ENCODE measurements around the gene MUC2.
A peak's percentile ranks its signal among the peaks of the same experiment; 100 is the strongest.

The MUC2 gene

GRCh38 chr11:1037506-1038055 is 37.1 kb upstream of the MUC2 start:
- DNase-seq: no peak

DNA sequence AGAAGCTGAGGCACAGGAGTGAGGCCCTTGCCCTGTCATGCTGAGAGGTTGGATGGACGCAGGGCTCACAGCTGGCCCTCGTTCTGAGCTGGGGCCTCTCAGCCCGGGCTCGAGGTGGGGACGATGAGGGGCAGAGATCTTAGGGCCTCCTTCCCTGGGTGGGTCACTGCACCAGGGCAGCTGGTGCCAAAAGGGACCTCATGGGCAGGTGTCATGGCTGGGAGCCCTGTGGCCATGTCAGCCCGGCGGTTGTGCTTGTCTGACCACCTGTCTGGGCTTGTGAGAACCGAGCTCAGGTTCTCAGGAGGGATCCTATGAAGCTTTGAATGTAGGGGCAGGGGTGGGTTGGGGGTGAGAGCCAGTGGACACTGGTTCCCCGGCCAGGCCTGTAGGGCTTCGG is 36.3 kb upstream of the MUC2 start:
- no peak for DNase-seq

GRCh38 chr11:1038921-1039320 is 35.8 kb upstream of the MUC2 start:
- DNase-seq: no peak

- DNase-seq: no peak
Observed at GRCh38 chr11:1039481-1040427, 34.9 kb upstream of the MUC2 start.

DNA sequence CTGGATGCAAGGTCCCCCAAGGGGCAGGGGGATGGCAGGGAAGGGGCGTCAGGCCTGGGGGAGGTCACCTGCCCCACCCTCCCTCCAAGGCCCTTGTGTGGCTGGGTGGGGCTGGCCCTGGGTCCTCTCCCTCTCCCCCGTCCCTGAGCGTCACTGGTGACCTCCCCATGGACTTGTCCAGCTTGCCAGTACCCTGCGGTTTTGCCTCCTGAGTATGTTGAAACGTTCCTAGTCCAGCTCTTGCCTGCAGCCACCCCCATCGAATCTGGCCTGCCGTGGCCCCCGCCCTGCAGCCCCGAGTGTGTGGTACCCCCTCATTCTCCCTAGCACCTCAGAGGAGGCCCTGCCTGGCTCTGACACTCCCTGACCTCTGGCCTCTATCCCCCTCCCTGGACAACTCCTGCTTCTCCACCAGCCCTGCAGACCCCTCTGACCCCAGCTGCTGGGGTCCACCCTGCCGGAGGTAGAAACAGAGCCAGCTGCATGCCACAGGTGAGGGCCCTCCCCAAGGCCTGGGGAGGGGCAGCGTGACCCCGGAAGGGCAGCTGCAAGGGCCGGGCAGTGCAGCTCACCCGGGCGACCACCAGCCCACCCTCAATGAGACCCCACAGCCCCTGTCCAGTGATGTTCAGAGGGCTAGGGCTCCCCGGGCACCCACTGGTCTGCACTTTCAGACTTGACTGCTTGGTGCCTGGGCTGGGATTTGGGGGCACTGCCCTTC is 34.1 kb upstream of the MUC2 start:
- DNase-seq: no peak

- DNase-seq: no peak
Observed at GRCh38 chr11:1041149-1041467, 33.6 kb upstream of the MUC2 start.

DNA sequence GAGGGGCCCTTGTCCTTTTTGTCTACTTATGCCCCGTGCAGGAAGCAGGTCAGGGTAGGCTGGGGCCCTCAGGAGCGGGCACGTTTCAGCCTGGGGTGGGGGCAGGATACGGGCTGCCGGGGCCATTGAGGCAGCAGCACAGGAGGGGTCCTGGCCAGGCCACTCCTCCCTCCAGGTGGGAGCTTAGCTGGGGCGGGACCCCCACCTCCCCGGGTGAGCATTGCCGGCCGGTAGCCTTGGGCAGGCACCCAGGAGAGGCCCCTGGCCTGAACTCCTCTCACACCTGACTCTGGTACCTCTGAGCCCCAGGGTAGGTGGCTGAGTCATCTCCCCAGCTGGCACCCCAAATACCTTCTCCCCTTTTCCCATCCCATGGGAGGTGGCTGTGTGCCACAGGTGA is 33.2 kb upstream of the MUC2 start:
- DNase-seq: no peak

GRCh38 chr11:1041936-1042608 is 32.6 kb upstream of the MUC2 start:
- no peak for DNase-seq

- no peak for DNase-seq
Observed at GRCh38 chr11:1042626-1043562, 31.8 kb upstream of the MUC2 start.

GRCh38 chr11:1043563-1044096 is 31.0 kb upstream of the MUC2 start:
- DNase-seq: no peak

- no peak for DNase-seq
Observed at GRCh38 chr11:1044160-1044559, 30.5 kb upstream of the MUC2 start.

- no peak for DNase-seq
Observed at GRCh38 chr11:1047595-1048156, 27.0 kb upstream of the MUC2 start.

GRCh38 chr11:1048375-1049070 is 26.2 kb upstream of the MUC2 start:
- DNase-seq: no peak

GRCh38 chr11:1049071-1049405 is 25.6 kb upstream of the MUC2 start:
- no peak for DNase-seq

- DNase-seq: no peak
Observed at GRCh38 chr11:1049431-1049891, 25.2 kb upstream of the MUC2 start.

GRCh38 chr11:1049911-1050580 is 24.6 kb upstream of the MUC2 start:
- DNase-seq: no peak

- DNase-seq: peak; percentile 40
Observed at GRCh38 chr11:1050581-1051355, 23.9 kb upstream of the MUC2 start.

- DNase-seq: no peak
Observed at GRCh38 chr11:1051356-1052132, 23.1 kb upstream of the MUC2 start.

Measured in stimulated activated naive CD4-positive, alpha-beta T cell treated with Interleukin-2 at 50 U/mL for 16 hours (primary cell).